Uterus (tissue), 2 donors: ENCODE data around the gene STX16.

Experiments
- POLR2A ChIP-seq, 2 donors: fragments of 450-650 bp; IDR thresholded peaks; one replicate each; pipeline ENCODE4 v1.6.1; 2016; ENCODE audit warnings: antibody characterized with exemption in 2 of 2, mild to moderate bottlenecking in 1 of 2, moderate library complexity in 1 of 2
- TF ChIP-seq, protein P1 (sequence below), 4 experiments: fragments of 200-600 bp in 2 of 4; fragments of 450-650 bp in 2 of 4; sonication (generic) in 2 of 4; IDR thresholded peaks; one replicate each; pipeline ENCODE4 v1.5.1; 2016 to 2019; ENCODE audit warnings: antibody characterized with exemption in 4 of 4, mild to moderate bottlenecking in 2 of 4, moderate library complexity in 1 of 4

DNA sequence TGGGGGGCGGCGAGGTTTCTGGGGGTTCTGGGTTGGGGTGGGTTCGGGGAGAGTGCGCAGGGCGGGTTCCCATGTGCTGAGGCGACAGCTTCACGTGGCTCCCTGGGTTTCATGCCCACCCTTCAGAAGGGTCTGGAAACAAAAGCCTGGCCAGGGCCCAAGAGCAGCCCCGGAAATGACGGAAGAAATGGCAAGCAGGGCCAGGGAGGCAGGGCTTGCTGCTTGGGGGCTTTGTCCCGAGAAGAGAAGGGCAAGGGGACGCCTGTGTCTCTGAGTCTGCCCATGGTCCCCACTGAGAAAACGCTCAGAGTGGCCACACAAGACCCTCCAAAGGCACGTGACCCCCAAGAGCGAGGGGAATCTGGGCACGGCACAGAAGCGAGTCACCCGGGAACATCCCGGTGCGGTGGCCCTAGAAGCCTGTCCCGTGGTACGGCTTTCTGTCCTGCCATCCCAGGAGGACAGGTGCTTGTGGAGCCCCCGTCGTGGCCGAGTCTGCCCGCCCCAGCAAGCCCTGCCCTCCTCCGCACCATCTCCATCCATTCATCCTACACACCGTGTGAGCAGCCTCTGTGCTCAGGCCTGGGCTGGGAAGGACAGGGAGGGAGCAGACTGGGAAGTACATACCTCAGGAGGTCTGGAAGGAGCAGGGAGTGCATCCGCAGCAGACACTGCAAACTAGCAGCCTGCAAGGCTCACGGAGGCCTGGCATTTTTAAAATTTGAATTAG is 50.5 kb downstream of the STX16 start:
- TF ChIP-seq, protein P1, sequence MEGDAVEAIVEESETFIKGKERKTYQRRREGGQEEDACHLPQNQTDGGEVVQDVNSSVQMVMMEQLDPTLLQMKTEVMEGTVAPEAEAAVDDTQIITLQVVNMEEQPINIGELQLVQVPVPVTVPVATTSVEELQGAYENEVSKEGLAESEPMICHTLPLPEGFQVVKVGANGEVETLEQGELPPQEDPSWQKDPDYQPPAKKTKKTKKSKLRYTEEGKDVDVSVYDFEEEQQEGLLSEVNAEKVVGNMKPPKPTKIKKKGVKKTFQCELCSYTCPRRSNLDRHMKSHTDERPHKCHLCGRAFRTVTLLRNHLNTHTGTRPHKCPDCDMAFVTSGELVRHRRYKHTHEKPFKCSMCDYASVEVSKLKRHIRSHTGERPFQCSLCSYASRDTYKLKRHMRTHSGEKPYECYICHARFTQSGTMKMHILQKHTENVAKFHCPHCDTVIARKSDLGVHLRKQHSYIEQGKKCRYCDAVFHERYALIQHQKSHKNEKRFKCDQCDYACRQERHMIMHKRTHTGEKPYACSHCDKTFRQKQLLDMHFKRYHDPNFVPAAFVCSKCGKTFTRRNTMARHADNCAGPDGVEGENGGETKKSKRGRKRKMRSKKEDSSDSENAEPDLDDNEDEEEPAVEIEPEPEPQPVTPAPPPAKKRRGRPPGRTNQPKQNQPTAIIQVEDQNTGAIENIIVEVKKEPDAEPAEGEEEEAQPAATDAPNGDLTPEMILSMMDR (IDR thresholded peaks at IDR 0.05), result no peak
- TF ChIP-seq POLR2A (IDR thresholded peaks at IDR 0.05), result no peak
